Liver (tissue), 3 donors: ENCODE measurements around the gene SHBG.

ENCODE experiments used
- FOXA1 ChIP-seq: IDR thresholded peaks from 2 replicates; pipeline ENCODE4 v1.6.1; 2016; ENCODE audit warnings: antibody characterized with exemption
- GABPA ChIP-seq, 2 donors: IDR thresholded peaks in 1 of 2; conservative IDR thresholded peaks in 1 of 2; 2 replicates each; pipeline ENCODE4 v1.6.1; 2016; ENCODE audit warnings: antibody characterized with exemption in 2 of 2, mild to moderate bottlenecking in 1 of 2, moderate library complexity in 1 of 2
- HNF4A ChIP-seq, 2 donors: conservative IDR thresholded peaks; 2 replicates each; pipeline ENCODE4 v1.6.1; 2016; ENCODE audit warnings: antibody characterized with exemption in 2 of 2, mild to moderate bottlenecking in 2 of 2
- HNF4G ChIP-seq: IDR thresholded peaks from 2 replicates; pipeline ENCODE4 v1.6.1; 2016; ENCODE audit warnings: antibody characterized with exemption
- JUND ChIP-seq, 2 donors: IDR thresholded peaks; 2 replicates each; pipeline ENCODE4 v1.6.1; 2016; ENCODE audit warnings: antibody characterized with exemption in 2 of 2
- RAD21 ChIP-seq, 2 donors: IDR thresholded peaks; 2 replicates each; pipeline ENCODE4 v1.6.1; 2016; ENCODE audit warnings: antibody characterized with exemption in 2 of 2, mild to moderate bottlenecking in 2 of 2
- REST ChIP-seq: IDR thresholded peaks from 2 replicates; pipeline ENCODE4 v1.6.1; 2016; ENCODE audit warnings: antibody characterized with exemption, mild to moderate bottlenecking
- RXRA ChIP-seq, 2 donors: IDR thresholded peaks; 2 replicates each; pipeline ENCODE4 v1.6.1; 2017 to 2018; ENCODE audit warnings: antibody characterized with exemption in 2 of 2, mild to moderate bottlenecking in 1 of 2
- SP1 ChIP-seq: IDR thresholded peaks from 2 replicates; pipeline ENCODE4 v1.6.1; 2018; ENCODE audit warnings: antibody characterized with exemption, mild to moderate bottlenecking
- YY1 ChIP-seq: IDR thresholded peaks from 2 replicates; pipeline ENCODE4 v1.6.1; 2016; ENCODE audit warnings: antibody characterized with exemption, mild to moderate bottlenecking
- TF ChIP-seq, protein P1 (sequence below): fragments of 150-350 bp; IDR thresholded peaks from 2 replicates; pipeline ENCODE4 v1.5.1; 2017; ENCODE audit warnings: improper control_type of control experiment, low read depth, low read length; ENCODE audit not compliant: missing input control
- TF ChIP-seq, protein P2 (sequence below): IDR thresholded peaks from 2 replicates; pipeline ENCODE4 v1.6.1; 2016; ENCODE audit warnings: antibody characterized with exemption
- TF ChIP-seq, protein P3 (sequence below): IDR thresholded peaks from 2 replicates; pipeline ENCODE4 v1.6.1; 2016; ENCODE audit warnings: antibody characterized with exemption
- TF ChIP-seq, protein P4 (sequence below): IDR thresholded peaks from 2 replicates; pipeline ENCODE4 v1.6.1; 2016; ENCODE audit warnings: antibody characterized with exemption
- donor health status: healthy.
- donor health status: healthy.

DNA sequence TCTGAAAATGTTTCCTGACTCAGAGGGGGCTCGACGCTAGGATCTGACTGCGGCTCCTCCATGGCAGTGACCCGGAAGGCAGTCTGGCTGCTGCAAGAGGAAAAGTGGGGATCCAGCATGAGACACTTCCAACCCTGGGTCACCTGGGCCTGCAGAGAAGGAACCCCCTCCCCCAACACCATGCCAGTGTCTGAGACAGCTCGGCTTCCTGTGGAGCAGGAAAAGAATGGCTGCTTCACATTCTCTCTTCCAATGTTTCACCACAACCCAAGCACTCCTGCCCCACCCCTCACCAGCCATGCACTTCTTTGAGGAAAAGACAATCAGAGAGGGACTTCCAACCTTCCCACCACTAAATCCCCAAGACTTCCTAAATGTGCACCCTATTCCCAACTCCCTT, 46.6 kb downstream of the SHBG start:
- TF ChIP-seq, protein P1, sequence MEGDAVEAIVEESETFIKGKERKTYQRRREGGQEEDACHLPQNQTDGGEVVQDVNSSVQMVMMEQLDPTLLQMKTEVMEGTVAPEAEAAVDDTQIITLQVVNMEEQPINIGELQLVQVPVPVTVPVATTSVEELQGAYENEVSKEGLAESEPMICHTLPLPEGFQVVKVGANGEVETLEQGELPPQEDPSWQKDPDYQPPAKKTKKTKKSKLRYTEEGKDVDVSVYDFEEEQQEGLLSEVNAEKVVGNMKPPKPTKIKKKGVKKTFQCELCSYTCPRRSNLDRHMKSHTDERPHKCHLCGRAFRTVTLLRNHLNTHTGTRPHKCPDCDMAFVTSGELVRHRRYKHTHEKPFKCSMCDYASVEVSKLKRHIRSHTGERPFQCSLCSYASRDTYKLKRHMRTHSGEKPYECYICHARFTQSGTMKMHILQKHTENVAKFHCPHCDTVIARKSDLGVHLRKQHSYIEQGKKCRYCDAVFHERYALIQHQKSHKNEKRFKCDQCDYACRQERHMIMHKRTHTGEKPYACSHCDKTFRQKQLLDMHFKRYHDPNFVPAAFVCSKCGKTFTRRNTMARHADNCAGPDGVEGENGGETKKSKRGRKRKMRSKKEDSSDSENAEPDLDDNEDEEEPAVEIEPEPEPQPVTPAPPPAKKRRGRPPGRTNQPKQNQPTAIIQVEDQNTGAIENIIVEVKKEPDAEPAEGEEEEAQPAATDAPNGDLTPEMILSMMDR, result no peak
- TF ChIP-seq REST (no peak), RAD21 (IDR thresholded peaks at IDR 0.05) (no peak), YY1 (no peak), HNF4G (no peak), SP1 (no peak), JUND (IDR thresholded peaks at IDR 0.05) (no peak), GABPA (IDR thresholded peaks at IDR 0.05 in 1 of 2, conservative IDR thresholded peaks at IDR 0.05 in 1 of 2) (no peak), FOXA1 (no peak), HNF4A (conservative IDR thresholded peaks at IDR 0.05) (no peak), RXRA (IDR thresholded peaks at IDR 0.05) (no peak)
- TF ChIP-seq, protein P2, sequence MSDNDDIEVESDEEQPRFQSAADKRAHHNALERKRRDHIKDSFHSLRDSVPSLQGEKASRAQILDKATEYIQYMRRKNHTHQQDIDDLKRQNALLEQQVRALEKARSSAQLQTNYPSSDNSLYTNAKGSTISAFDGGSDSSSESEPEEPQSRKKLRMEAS, result no peak
- TF ChIP-seq, protein P3, sequence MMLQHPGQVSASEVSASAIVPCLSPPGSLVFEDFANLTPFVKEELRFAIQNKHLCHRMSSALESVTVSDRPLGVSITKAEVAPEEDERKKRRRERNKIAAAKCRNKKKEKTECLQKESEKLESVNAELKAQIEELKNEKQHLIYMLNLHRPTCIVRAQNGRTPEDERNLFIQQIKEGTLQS, result no peak
- TF ChIP-seq, protein P4, sequence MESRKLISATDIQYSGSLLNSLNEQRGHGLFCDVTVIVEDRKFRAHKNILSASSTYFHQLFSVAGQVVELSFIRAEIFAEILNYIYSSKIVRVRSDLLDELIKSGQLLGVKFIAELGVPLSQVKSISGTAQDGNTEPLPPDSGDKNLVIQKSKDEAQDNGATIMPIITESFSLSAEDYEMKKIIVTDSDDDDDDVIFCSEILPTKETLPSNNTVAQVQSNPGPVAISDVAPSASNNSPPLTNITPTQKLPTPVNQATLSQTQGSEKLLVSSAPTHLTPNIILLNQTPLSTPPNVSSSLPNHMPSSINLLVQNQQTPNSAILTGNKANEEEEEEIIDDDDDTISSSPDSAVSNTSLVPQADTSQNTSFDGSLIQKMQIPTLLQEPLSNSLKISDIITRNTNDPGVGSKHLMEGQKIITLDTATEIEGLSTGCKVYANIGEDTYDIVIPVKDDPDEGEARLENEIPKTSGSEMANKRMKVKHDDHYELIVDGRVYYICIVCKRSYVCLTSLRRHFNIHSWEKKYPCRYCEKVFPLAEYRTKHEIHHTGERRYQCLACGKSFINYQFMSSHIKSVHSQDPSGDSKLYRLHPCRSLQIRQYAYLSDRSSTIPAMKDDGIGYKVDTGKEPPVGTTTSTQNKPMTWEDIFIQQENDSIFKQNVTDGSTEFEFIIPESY, result no peak
